A549 (cell line): ENCODE data around the gene RBMS3. TPM values are rescaled to one million over a fixed set of nuclear protein-coding genes. Genes with fewer than 3 reads are reported as not detected.

Experiments
- ATAC-seq, 2 experiments: fragments of 200-7000 bp in 1 of 2; fragments of >200 bp in 1 of 2; cut with Nextera tagmentation in 1 of 2; cut with Tn5 transposase in 1 of 2; 3 replicates each; pipeline versions ENCODE4 v1.8.0 to v1.9.1; 2018 to 2020; ENCODE audit warnings: mild to moderate bottlenecking in 1 of 2, moderate library complexity in 1 of 2
- CTCF ChIA-PET: fragments of 300-600 bp; sonication (Branson Sonifier 250); formaldehyde crosslinking; extraction: SDS; loops from one replicate; lab custom pipeline; 2021; ENCODE audit warnings: antibody characterized with exemption, inconsistent platforms; lab: Yijun Ruan, JAX
- POLR2A ChIA-PET: fragments of 350-600 bp; formaldehyde crosslinking; extraction: SDS; loops from one replicate; lab custom pipeline; 2021; ENCODE audit warnings: antibody characterized with exemption, inconsistent platforms; lab: Yijun Ruan, JAX
- DNase-seq, 2 experiments: peaks; one replicate each; pipeline versions ENCODE4 v3.0.0 to v3.0.0-alpha.2; 2011 to 2016; ENCODE audit warnings: low read depth in 1 of 2, low spot score in 1 of 2
- FAIRE-seq: peaks from 2 replicates; lab custom pipeline; 2011; peaks lifted over from hg19 to GRCh38; lab: Jason Lieb, UNC
- H3K27ac ChIP-seq, 2 experiments: fragments of >200 bp; sonication (Bioruptor Twin); formaldehyde crosslinking; 3 replicates each; pipeline ENCODE4 v1.5.1; 2016 to 2017
- H3K4me1 ChIP-seq: fragments of >200 bp; sonication (Bioruptor Twin); formaldehyde crosslinking; 3 replicates; pipeline ENCODE4 v1.6.1; 2016
- H3K4me2 ChIP-seq: fragments of >200 bp; sonication (Bioruptor Twin); formaldehyde crosslinking; 3 replicates; pipeline ENCODE4 v1.6.1; 2016
- H3K4me3 ChIP-seq: fragments of >200 bp; sonication (Bioruptor Twin); formaldehyde crosslinking; 3 replicates; pipeline ENCODE4 v1.5.1; 2016
- H3K9me3 ChIP-seq: fragments of >200 bp; sonication (Bioruptor Twin); formaldehyde crosslinking; 3 replicates; pipeline ENCODE4 v1.6.1; 2016
- CBX8 ChIP-seq: fragments of 200-600 bp; sonication (generic); IDR thresholded peaks from 2 replicates; pipeline ENCODE4 v1.6.1; 2016
- CEBPB ChIP-seq, 2 experiments: fragments of >200 bp in 1 of 2; sonication (Bioruptor Twin) in 1 of 2; formaldehyde crosslinking in 1 of 2; IDR thresholded peaks; 2 replicates each; pipeline ENCODE4 v1.6.1; 2012 to 2016
- CHD2 ChIP-seq: fragments of 150-350 bp; IDR thresholded peaks from 2 replicates; pipeline ENCODE4 v1.6.1; 2014; ENCODE audit warnings: low read length; ENCODE audit not compliant: partially characterized antibody
- CTCF ChIP-seq: fragments of >200 bp; sonication (Bioruptor Twin); formaldehyde crosslinking; IDR thresholded peaks from 3 replicates; pipeline ENCODE4 v1.5.1; 2016
- EHMT2 ChIP-seq: fragments of 200-600 bp; sonication (generic); IDR thresholded peaks from 2 replicates; pipeline ENCODE4 v1.6.1; 2016; ENCODE audit warnings: antibody characterized with exemption, low read depth, mild to moderate bottlenecking, moderate library complexity
- EP300 ChIP-seq, 2 experiments: fragments of >200 bp; sonication (Bioruptor Twin); formaldehyde crosslinking; IDR thresholded peaks; 2 replicates in 1 of 2; 3 replicates in 1 of 2; pipeline ENCODE4 v1.6.1; 2016 to 2017
- ESRRA ChIP-seq: fragments of 150-350 bp; IDR thresholded peaks from 2 replicates; pipeline ENCODE4 v1.6.1; 2014; ENCODE audit warnings: mild to moderate bottlenecking, low read length, borderline replicate concordance
- FOSB ChIP-seq: fragments of 250-450 bp; sonication (Bioruptor Pico); IDR thresholded peaks from 2 replicates; pipeline ENCODE4 v1.5.0; 2020; ENCODE audit warnings: mild to moderate bottlenecking, moderate library complexity
- FOXS1 ChIP-seq: fragments of 250-450 bp; sonication (Bioruptor Pico); IDR thresholded peaks from 2 replicates; pipeline ENCODE4 v1.5.0; 2020; ENCODE audit warnings: mild to moderate bottlenecking, moderate library complexity
- GATA3 ChIP-seq: IDR thresholded peaks from 2 replicates; pipeline ENCODE4 v1.6.1; 2012; ENCODE audit warnings: borderline replicate concordance
- HDAC2 ChIP-seq: fragments of 200-600 bp; sonication (generic); IDR thresholded peaks from 2 replicates; pipeline ENCODE4 v1.6.1; 2016
- HOXA7 ChIP-seq: fragments of 250-450 bp; sonication (Bioruptor Pico); IDR thresholded peaks from 2 replicates; pipeline ENCODE4 v1.5.0; 2020; ENCODE audit warnings: mild to moderate bottlenecking, moderate library complexity
- HOXB13 ChIP-seq: fragments of 250-450 bp; sonication (Bioruptor Pico); IDR thresholded peaks from 2 replicates; pipeline ENCODE4 v1.5.0; 2020; ENCODE audit warnings: low read depth, mild to moderate bottlenecking, moderate library complexity
- KDM5A ChIP-seq: fragments of 200-600 bp; sonication (generic); IDR thresholded peaks from 2 replicates; pipeline ENCODE4 v1.6.1; 2016; ENCODE audit warnings: antibody characterized with exemption, mild to moderate bottlenecking
- MAFK ChIP-seq: fragments of 450-650 bp; IDR thresholded peaks from 2 replicates; pipeline ENCODE4 v1.6.1; 2014; ENCODE audit not compliant: partially characterized antibody
- MAX ChIP-seq: IDR thresholded peaks from 2 replicates; pipeline ENCODE4 v1.6.1; 2012
- MAZ ChIP-seq: fragments of 150-350 bp; IDR thresholded peaks from 2 replicates; pipeline ENCODE4 v1.6.1; 2014; ENCODE audit warnings: antibody characterized with exemption, low read depth, low read length, borderline replicate concordance
- NFE2L2 ChIP-seq: fragments of 150-350 bp; conservative IDR thresholded peaks from 2 replicates; pipeline ENCODE4 v1.6.1; 2014; ENCODE audit warnings: low read length
- NPAS2 ChIP-seq: fragments of 250-450 bp; sonication (Bioruptor Pico); IDR thresholded peaks from 2 replicates; pipeline ENCODE4 v1.8.0; 2022; ENCODE audit warnings: mild to moderate bottlenecking, moderate library complexity, borderline replicate concordance
- RAD21 ChIP-seq, 2 experiments: fragments of >200 bp in 1 of 2; sonication (Bioruptor Twin) in 1 of 2; formaldehyde crosslinking in 1 of 2; IDR thresholded peaks in 1 of 2; conservative IDR thresholded peaks in 1 of 2; 2 replicates in 1 of 2; 3 replicates in 1 of 2; pipeline ENCODE4 v1.6.1; 2012 to 2018; ENCODE audit warnings: inconsistent platforms in 1 of 2
- RARB ChIP-seq: fragments of 250-450 bp; sonication (Bioruptor Pico); IDR thresholded peaks from 2 replicates; pipeline ENCODE4 v1.8.0; 2021; ENCODE audit warnings: mild to moderate bottlenecking, moderate library complexity
- RNF2 ChIP-seq: fragments of 200-600 bp; sonication (generic); IDR thresholded peaks from 2 replicates; pipeline ENCODE4 v1.6.1; 2016; ENCODE audit warnings: low read depth, mild to moderate bottlenecking, antibody characterized with exemption, moderate library complexity, borderline replicate concordance
- SREBF2 ChIP-seq: fragments of 450-650 bp; IDR thresholded peaks from 2 replicates; pipeline ENCODE4 v1.6.1; 2014; ENCODE audit warnings: mild to moderate bottlenecking, moderate library complexity
- ZFP36 ChIP-seq: fragments of 450-650 bp; IDR thresholded peaks from 2 replicates; pipeline ENCODE4 v1.6.1; 2014; ENCODE audit warnings: borderline replicate concordance; ENCODE audit not compliant: partially characterized antibody
- ZNF302 ChIP-seq: fragments of 250-450 bp; sonication (Bioruptor Pico); IDR thresholded peaks from 2 replicates; pipeline ENCODE4 v1.9.0; 2021; ENCODE audit warnings: inconsistent platforms, mild to moderate bottlenecking, moderate library complexity
- WGBS: methylation state at CpG from one replicate; pipeline ENCODE4 v1.1.6; 2017; ENCODE audit errors: missing lambda C conversion rate; 5-methylcytosine and 5-hydroxymethylcytosine counted together
- polyA plus RNA-seq, 4 experiments: library from polyadenylated mRNA; depleted of rRNA in 3 of 4; stranded (reverse); fragments of >200 nt; fragmentation: RNase III in 1 of 4; extraction: RNeasy Plus Mini Kit Qiagen cat#74134 plus additional on column Dnase treatment in 1 of 4; gene quantifications; 2 replicates in 3 of 4; 3 replicates in 1 of 4; pipeline ENCODE4 v1.2.3, GENCODE V29; 2011 to 2017
- TF ChIP-seq, protein P1 (sequence below): fragments of 250-450 bp; sonication (Bioruptor Pico); IDR thresholded peaks from 2 replicates; pipeline ENCODE4 v1.5.0; 2020; ENCODE audit warnings: low read depth, mild to moderate bottlenecking, moderate library complexity
- TF ChIP-seq, protein P2 (sequence below): IDR thresholded peaks from 2 replicates; pipeline ENCODE4 v1.6.1; 2012; ENCODE audit warnings: low read depth, borderline replicate concordance
- TF ChIP-seq, protein P3 (sequence below): fragments of 250-450 bp; sonication (Bioruptor Pico); IDR thresholded peaks from 2 replicates; pipeline ENCODE4 v1.5.0; 2021; ENCODE audit warnings: mild to moderate bottlenecking, moderate library complexity, borderline replicate concordance

The RBMS3 gene
- polyA plus RNA-seq, 2 of the 4 experiments (the other 2 are of a cell fraction) = 0.92 to 4.1 TPM

DNA sequence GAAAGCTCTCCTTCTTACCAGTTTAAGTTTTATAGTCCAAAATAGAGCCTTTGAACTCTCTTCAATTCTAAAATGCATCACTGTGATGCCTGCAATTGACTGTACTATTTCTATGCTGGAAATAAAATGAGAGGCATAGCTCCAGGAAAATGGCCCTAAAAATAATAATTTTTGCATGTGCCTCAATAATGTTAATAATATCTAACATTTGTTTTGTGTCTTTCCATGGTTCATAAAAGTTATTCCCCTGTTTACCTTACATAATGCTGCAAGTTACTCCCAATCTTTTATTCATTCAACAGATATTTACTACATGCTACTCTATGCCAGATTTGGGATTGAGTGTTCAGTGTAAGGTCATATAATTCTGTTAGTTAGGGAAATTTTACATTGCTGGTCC lies 574.0 kb downstream of the RBMS3 start (continued):
- TF ChIP-seq EP300 (IDR thresholded peaks at IDR 0.05) (no peak), RNF2 (no peak), MAZ (no peak), FOXS1 (no peak), EHMT2 (no peak), HOXA7 (CRISPR knock-in tag) (no peak)
- TF ChIP-seq, protein P1, sequence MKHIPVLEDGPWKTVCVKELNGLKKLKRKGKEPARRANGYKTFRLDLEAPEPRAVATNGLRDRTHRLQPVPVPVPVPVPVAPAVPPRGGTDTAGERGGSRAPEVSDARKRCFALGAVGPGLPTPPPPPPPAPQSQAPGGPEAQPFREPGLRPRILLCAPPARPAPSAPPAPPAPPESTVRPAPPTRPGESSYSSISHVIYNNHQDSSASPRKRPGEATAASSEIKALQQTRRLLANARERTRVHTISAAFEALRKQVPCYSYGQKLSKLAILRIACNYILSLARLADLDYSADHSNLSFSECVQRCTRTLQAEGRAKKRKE = no peak
- TF ChIP-seq, all 56 proteins: peak for 0

DNA sequence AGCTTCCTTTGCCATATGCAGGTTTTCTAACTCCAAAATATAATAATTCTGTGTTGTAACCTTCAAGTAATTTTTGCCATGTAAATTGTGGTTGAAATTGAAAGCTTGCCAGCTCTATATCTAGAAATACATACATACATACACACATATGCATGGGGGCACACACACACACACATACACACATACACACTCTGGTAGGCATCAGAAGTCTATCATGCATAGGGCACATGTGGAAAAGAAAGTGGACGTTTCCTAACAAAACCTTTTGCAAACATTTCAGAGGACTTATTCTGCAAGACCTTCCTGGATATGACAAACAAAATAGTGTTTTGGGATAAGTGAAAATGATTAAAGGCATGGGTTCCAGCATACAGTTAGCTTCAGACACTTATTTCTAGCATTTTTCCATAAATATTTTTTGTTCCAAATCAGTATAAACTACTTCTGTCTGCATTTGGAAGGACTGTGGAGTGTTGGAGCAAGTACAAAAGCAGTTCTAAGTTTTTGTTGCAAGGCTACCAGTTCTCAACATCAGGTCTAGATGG lies 578.9 kb downstream of the RBMS3 start:
- Histone ChIP-seq H3K4me1 (no peaks in the 10 kb centered on the region), H3K27ac (no peak overlapping the region), H3K4me2 (no peak overlapping the region), H3K9me3 (no peaks in the 10 kb centered on the region), H3K4me3 (no peak overlapping the region)
- ATAC-seq = no peak
- DNase-seq = no peak
- ChIA-PET CTCF (no interaction called here), POLR2A (no interaction called here)
- no peak for TF ChIP-seq MAZ
- TF ChIP-seq CHD2 = no peak
- WGBS = 34% methylated on average over 1 of the region's 1 CpG
- no peak for FAIRE-seq

- no peak for DNase-seq
- WGBS = 20% methylated on average over 1 of the region's 1 CpG
- ChIA-PET POLR2A (no interaction called here), CTCF (no interaction called here)
- ATAC-seq = no peak
- FAIRE-seq = no peak
- H3K4me1 ChIP-seq = no peaks in the 10 kb centered on the region
- no peak overlapping the region for H3K4me2 ChIP-seq
- TF ChIP-seq ZNF302 (CRISPR knock-in tag) (no peak), RARB (CRISPR knock-in tag) (no peak), SREBF2 (no peak), ESRRA (no peak), HOXA7 (CRISPR knock-in tag) (no peak), GATA3 (no peak), NPAS2 (no peak), HOXB13 (no peak), CTCF (no peak), RNF2 (no peak), MAX (no peak)
- TF ChIP-seq, protein P2, sequence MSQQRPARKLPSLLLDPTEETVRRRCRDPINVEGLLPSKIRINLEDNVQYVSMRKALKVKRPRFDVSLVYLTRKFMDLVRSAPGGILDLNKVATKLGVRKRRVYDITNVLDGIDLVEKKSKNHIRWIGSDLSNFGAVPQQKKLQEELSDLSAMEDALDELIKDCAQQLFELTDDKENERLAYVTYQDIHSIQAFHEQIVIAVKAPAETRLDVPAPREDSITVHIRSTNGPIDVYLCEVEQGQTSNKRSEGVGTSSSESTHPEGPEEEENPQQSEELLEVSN = no peak
- H3K27ac ChIP-seq = no peak overlapping the region
- no peak overlapping the region for H3K4me3 ChIP-seq
- no peaks in the 10 kb centered on the region for H3K9me3 ChIP-seq
Measured at GRCh38 chr3:29864809-29865208, 583.9 kb downstream of the RBMS3 start.

GRCh38 chr3:29868543-29869101 lies 587.8 kb downstream of the RBMS3 start:
- Histone ChIP-seq H3K27ac (no peak overlapping the region), H3K4me2 (no peak overlapping the region), H3K4me1 (no peaks in the 10 kb centered on the region), H3K4me3 (no peak overlapping the region), H3K9me3 (no peaks in the 10 kb centered on the region)
- FAIRE-seq = no peak
- no peak for DNase-seq
- ChIA-PET POLR2A (no interaction called here), CTCF (no interaction called here)
- 59% methylated on average over 6 of the region's 6 CpGs for WGBS
- no peak for ATAC-seq
- no peak for TF ChIP-seq EHMT2
- TF ChIP-seq RARB (CRISPR knock-in tag) = no peak
- TF ChIP-seq HDAC2 = no peak
- TF ChIP-seq GATA3 = no peak
- TF ChIP-seq, protein P2 = no peak
- TF ChIP-seq FOSB = no peak
- no peak for TF ChIP-seq MAFK
- TF ChIP-seq RAD21 (conservative IDR thresholded peaks at IDR 0.05 in 1 of 2, IDR thresholded peaks at IDR 0.05 in 1 of 2) = no peak
- TF ChIP-seq CBX8 = no peak
- no peak for TF ChIP-seq NFE2L2
- TF ChIP-seq, protein P3, sequence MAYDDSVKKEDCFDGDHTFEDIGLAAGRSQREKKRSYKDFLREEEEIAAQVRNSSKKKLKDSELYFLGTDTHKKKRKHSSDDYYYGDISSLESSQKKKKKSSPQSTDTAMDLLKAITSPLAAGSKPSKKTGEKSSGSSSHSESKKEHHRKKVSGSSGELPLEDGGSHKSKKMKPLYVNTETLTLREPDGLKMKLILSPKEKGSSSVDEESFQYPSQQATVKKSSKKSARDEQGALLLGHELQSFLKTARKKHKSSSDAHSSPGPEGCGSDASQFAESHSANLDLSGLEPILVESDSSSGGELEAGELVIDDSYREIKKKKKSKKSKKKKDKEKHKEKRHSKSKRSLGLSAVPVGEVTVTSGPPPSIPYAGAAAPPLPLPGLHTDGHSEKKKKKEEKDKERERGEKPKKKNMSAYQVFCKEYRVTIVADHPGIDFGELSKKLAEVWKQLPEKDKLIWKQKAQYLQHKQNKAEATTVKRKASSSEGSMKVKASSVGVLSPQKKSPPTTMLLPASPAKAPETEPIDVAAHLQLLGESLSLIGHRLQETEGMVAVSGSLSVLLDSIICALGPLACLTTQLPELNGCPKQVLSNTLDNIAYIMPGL (CRISPR knock-in tag) = no peak
- no peak for TF ChIP-seq CEBPB (IDR thresholded peaks at IDR 0.05)
- no peak for TF ChIP-seq KDM5A
- TF ChIP-seq ZFP36 = no peak
